Measurements from ENCODE around the gene LRP5.

- TF ChIP-seq CTCF (conservative IDR thresholded peaks at IDR 0.05; ENCODE audit: low read depth in 2 of 2) = no peak
- no peak for TF ChIP-seq EZH2 (IDR thresholded peaks at IDR 0.05; ENCODE audit: low read depth, unreplicated experiment)
- TF ChIP-seq REST (IDR thresholded peaks at IDR 0.05; ENCODE audit: unreplicated experiment) = no peak
- no peak for TF ChIP-seq EZH2phosphoT487 (IDR thresholded peaks at IDR 0.05; ENCODE audit: unreplicated experiment)
- no peak for TF ChIP-seq CREB1 (CRISPR knock-in tag; IDR thresholded peaks at IDR 0.05; ENCODE audit: low read depth)
- no peak for TF ChIP-seq ZNF331 (CRISPR knock-in tag; IDR thresholded peaks at IDR 0.05; ENCODE audit: low read depth)
- TF ChIP-seq POLR2AphosphoS5 (IDR thresholded peaks at IDR 0.05; ENCODE audit: low read depth) = no peak
- no peak for TF ChIP-seq STAT1 (IDR thresholded peaks at IDR 0.05; ENCODE audit: unreplicated experiment)
- TF ChIP-seq ZNF114 (CRISPR knock-in tag; IDR thresholded peaks at IDR 0.05) = no peak
- TF ChIP-seq ETS1 (IDR thresholded peaks at IDR 0.05) = no peak
These were observed 145.0 kb downstream of the LRP5 start for GRCh38 chr11:68457216-68457897.
